ENCODE results near the gene PPFIA1.
"Not testable (repeated sequence)": the region's sequence is repeated elsewhere in the genome, so short reads cannot be mapped to it uniquely, and the experiment has no call there.

PPFIA1 gene

DNA sequence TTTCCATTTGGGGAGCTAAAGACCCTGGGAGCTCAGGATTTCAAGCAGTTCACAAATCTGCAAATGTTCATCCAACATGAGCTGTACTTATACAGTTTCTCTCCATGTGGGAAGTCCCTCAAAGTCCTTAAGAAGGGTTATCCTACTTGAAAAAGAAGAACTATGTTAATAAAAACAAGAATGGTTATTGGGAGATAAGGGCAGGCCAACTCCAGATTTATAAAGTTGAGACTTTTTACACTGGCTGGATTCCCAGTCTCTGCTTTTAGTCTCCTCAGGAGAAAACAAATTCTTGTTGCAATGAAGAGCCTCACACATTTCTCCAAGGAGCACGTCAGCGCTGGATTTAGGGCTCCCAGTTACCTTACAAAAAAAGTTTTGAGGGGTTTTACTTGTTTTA, 93.7 kb downstream of the PPFIA1 start:
- DNase-seq = no peak

DNA sequence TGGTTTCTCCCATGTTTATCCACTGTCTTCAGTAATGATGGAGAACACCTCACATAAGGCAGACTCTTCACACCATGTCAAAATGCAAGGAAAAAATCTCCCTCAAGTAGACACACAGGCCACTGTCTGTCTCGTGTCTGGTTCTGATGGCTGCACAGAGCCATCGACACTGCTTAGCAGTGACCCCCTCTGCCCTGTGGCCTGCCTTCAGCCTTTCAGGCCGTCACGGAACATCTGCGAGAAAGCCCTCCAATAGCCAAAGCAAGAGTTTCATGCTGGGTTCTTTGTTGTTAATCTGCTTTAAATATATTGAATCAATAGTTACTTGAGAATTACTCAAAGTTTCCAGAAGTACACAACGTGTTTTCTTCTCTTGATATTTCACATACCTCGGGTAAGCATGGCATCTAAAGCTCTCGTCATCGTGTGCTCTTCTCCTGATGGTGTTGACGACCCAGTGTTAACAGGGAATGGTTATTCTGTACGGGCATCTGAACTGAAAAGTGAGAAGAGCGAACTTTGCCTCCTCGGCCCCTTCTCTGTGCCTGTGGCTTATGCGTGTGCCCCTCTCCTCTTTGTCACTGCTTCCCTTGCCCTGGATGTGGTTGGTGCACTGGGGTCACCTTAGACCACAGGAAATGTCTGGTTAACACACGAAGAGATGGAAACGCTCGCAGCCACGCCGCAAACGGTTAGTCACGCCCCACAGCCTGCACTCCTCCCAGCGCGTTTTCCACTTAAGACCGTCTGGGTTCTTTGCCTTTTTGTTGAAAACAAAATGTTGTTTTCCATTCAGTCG, 94.5 kb downstream of the PPFIA1 start:
- DNase-seq = no peak

DNA sequence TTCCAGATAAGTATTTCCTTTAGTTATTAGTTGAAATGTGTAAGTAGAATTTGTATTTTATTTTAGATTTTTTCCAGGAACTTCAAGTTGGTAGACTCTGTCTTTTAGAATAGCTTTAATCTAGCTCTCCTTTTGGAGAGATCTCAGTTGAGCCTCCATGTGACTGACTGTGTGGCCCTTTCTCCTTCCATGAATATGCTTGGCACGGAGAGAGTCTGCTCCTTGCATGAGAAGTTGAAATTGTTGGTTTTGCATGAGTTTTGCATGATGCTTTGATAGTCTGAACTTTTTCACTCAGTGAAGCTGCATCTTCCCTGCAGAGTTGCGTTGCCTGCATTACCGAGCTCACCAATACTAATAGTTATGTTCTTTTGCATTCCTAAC, 95.0 kb downstream of the PPFIA1 start:
- DNase-seq = no peak

DNA sequence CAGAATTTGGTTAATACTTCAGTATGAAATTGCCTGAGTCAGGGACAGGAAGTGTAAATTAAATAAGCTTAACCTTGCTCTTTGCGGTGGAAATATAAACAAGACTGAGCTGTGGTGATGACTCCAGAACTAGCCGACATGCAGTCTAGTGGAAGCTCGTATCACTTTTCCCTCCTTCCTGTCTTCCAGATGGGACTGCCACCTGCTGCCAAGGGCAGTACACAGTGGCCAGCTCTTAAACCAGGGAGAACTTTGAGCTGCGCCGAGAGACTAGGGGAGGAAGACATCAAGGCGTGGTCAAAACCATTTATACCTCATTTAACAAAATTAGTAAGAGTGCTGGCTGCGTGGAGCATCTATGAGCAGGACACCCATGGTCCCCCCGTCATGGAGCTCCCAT, 96.6 kb downstream of the PPFIA1 start:
- DNase-seq = peak; percentile 22

DNA sequence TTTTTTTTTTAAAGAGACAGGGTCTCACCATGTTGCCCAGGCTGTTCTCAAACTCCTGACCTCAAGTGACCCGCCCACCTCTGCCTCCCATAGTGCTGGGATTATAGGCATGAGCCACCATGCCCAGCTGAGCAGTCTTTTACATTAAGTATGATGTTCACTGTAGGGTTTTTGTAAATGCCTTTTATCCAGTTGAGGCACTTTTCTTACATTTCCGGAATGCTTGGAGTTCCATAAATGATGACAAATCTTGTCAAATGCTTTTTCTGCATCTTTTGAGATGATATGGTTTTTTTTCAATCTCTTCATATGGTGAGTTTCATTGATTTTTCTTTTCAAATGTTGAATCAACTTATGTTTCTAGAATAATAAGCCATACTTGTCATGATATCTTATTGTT, 98.5 kb downstream of the PPFIA1 start:
- no peak for DNase-seq

DNA sequence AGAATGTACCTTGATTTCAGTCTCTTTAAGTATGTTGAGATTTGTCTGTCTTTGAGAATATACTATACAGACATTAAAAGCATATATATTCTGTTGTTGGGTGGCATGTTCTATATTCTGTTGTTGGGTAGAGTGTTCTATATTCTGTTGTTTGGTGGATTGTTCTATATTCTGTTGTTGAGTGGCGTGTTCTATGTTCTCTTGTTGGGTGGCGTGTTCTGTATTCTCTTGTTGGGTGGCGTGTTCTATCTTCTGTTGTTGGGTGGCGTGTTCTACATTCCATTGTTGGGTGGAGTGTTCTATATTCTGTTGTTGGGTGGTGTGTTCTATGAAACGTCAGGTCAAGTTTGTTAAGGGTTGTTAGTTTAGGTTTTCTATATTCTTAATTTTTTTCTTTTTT, 100.8 kb downstream of the PPFIA1 start:
- DNase-seq = no peak

DNA sequence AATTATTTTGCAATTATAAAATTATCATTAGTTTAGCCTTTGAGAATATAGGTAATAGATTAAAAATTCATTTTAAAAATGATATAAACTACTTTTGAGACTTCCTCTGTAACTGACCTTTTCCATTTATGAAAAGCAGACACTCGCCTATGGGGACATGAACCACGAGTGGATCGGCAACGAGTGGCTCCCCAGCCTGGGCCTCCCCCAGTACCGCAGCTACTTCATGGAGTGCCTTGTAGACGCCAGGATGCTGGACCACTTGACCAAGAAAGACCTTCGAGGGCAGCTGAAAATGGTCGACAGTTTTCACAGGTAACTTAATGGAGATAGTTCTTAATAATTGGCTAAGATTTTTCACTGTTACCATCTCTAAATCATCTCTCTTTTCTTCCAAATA, 101.6 kb downstream of the PPFIA1 start:
- DNase-seq = no peak

DNA sequence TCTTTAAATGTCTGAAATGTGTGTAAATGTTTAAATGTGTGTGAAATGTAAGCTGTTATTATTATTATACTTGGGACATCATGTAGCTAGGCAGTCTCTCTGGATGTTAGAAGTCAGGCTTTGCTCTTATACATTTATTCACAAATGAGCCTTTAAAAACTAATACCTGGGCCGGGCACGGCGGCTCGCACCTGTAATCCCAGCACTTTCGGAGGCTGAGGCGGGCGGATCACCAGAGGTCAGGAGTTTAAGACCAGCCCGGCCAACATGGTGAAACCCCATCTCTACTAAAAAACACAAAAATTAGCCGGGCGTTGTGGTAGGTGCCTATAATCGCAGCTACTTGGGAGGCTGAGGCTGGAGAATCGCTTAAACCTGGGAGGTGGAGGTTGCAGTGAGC, 106.1 kb downstream of the PPFIA1 start:
- no peak for DNase-seq

DNA sequence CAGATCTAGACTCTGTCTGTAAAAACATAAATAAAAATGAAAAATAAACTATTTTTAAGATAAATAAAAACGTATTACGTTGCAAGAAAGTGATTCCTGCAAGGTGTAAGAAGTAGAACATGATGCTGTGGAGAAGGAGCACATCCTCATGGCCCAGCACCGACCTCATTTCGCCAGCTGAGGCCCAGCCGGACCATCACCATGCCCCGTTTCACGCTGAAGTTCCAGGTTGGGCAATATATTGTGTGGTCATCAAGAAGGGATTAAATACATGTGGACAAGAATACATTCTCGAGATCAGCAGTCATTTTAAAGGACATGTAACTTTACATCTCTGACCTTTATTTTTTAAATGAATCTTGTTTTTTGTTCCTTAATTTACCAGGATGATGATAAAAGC, 107.2 kb downstream of the PPFIA1 start:
- no peak for DNase-seq

DNA sequence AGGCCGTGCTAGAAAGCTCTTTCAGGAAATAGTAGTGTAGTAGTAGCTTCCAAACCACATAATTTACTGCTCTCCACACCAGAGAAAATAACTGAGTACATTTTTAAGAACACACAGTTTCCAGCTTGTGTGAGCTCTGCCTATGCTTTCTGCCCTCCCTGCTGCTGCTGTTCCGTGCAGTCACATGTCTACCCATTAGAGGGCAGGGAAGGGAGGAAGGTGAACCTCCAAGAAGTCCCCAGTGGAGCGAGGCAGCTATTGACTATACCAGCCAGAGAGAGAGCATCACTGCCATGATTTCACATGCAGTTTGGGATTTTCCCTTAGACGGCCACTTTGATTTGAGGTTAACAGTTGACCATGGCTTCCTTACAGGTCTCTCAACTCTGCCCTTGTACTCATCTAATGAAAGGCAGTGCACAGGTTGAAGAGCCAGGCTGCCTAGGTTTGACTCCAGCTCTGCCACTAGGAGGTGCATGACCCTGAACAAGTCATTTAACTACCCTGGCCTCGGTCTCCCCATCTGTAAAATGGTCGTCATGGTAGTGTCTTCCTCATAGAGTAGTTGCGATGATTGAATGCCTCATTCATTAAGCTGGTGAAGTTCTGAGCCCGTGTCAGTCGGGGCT, 108.1 kb downstream of the PPFIA1 start:
- DNase-seq = no peak

DNA sequence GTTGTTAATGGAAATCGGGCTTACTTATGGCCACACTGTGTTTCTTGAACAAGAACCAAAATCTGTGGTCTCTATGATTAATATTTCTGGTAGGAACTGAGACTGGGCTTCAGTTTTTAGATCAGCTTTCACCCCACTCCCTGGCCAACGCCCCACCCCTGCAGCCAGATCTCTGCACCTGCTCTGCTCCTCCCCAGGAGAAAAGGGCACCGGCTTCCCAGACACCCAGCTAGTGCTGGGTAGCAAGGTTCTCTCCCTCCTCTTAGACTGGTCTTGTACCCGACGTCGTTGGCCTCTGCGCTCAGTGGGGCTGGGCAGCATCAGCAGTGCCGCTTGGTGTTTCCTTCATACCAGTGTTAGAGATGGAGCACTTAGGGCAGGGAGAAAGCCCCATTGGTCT, 110.9 kb downstream of the PPFIA1 start:
- DNase-seq = no peak

DNA sequence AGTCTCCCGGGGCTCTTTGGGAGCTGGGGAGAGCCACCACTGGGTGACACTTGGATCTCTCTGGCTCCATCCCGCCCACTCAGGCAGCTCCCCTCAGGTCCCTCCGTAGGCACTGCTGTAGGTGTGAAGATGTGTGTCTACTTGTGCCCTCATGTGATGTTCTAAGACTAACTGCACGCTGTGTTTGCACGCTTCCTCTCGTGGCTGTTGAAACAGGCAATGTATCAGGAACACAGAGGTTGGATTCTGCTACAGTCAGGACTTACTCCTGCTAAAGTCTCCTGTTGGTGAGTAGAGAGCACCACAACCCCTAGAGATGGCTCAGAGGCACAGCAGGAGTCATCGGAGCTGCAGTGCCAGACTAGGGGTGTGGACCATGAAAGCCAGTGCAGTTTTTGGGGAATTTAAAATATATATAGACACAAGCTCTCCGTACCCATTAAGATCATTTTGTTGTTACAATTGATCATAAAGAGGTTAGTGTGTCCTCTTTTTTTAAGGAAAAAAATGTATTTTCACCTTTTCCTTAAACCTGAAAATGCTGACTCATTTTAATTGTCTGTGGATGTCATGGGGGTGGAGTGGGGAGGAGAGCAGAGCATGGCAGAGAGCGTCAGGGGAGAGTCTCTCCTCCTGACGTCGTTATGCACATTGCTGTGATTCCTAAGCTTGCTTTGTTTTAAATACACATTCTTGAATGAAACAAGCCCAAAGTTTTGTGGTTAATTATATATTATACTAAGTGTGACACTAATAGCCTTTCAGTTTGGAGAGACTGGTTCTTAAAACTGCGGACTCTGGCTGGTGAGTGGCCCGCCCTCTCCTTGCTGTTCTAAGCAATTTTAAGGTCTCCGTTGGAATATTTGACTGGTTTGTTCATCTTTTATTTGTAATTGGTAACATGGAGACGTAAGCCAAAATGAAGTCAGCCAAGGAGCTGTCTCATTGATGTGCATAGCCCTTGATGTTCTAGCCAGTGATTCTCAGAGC, 111.7 kb downstream of the PPFIA1 start:
- DNase-seq = no peak

DNA sequence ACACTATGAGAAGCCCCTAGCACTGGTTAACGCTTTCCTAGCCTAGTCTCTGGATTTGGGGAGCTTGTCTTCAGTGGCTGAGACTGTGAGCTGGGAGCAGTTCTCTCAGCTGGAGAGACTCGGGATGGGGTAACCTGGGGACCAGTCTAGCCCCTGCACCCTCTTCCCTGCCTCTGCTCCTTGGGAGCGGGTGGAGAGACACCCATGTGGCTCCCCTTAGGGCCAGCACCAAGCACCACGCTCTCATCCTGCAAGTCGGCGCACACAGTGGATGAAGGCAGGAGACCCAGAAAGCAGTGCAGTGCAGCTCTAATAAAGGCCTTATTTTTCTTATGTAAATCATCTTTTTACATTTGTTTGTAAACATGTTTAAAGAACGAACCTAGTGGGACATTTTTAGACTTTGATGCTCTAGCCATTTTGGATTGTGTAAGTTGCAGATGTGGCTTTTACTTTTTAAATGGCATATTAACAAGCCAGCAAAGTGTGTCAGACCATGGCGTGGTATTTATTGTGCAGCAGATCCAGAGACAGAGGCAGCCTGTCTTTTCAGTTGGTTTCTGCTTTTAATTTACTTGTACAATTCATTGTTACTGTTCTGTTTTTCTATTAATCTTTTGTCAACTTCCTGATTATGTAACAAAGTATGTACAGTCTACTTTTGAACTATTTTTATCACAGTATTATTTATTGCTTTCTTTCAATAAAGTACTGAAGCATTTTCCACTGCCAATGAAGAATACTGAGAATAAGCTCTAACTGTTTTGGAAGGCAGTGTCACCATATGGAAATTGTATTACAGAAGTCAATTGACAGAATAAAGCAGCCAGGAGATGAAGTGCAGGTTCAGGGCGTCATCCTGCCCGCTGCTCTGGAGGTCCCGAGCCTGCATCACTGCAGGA, 113.4 kb downstream of the PPFIA1 start:
- no peak for DNase-seq

DNA sequence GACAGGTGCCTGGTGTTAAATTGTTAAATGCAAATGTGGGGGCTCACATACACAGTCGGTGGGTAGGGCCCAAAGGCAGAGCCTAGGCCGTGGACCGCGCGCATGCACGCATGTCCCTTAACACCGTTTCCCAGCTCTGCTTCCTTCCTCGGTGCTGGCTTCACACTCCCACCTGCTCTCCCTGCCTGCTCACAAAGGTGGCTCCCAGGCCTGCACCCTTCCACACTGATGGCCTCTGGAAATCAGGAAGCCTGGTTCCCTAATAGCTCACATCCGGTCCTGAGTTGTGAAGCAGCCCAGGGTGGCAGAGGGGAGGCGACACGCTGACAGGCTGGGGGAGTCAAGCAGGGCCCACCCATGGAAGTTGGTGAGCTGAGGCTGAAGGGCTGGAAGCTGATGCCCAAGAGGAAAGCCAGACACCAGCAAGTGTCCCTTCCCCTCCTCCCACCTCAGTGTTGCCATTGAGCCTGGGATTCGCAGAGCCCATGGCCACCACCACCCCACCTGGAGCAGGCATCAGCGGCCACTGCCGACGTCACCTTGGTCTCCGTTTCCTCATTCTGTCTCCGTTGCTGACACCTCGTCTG, 114.2 kb downstream of the PPFIA1 start:
- no peak for DNase-seq

DNA sequence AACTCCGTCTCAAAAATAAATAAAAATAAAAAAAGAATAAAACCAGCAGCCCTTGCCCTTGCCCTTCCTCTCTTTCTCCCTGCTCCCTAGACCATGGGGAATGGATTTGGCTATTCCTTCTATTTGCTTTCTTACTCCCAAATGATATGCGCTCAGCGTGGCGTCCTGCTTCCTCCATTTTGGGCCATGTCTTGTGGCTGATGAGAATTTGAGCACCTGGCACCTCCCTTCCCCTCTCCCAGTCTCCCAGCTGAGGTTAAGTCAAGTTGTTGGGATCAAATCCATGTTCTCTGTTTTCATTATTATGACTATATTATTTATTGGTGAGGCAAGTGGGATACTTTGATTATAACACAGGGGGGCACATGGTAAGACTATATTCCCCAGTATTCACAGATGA, 117.1 kb downstream of the PPFIA1 start:
- DNase-seq = no peak

DNA sequence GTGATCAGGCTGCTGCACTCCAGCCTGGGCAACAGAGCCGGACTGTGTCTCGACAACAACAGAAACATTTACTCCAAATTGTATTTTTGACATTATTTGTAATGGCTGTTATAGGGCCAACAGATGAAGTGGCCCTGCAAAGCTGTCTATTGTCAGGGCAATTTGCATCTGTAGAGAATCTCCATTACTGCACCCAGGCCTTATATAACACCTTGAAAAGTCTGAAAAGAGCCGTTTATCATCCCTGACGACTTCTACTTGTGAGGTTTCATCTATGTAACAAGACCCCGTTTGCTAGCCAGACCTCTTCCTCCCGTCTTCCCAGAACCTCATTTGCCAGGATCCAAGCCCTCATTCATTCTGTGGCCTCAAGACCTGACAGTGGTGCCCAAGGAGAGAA, 118.7 kb downstream of the PPFIA1 start:
- DNase-seq = no peak

DNA sequence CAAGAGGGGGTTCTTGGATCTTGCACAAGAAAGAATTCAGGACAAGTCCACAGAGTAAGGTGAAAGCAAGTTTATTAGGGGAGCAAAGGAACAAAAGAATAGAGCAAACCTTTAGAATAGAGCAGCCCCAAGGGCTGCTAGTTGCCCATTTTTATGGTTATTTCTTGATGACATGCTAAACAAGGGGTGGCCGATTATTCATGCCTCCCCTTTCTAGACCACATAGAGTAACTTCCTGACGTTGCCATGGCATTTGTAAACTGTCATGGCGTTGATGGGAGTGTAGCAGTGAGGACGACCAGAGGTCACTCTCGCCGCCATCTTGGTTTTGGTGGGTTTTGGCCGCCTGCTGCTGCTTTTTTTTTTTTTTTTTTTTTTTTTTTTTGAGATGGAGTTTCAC, 120.4 kb downstream of the PPFIA1 start:
- DNase-seq = not testable (repeated sequence)

DNA sequence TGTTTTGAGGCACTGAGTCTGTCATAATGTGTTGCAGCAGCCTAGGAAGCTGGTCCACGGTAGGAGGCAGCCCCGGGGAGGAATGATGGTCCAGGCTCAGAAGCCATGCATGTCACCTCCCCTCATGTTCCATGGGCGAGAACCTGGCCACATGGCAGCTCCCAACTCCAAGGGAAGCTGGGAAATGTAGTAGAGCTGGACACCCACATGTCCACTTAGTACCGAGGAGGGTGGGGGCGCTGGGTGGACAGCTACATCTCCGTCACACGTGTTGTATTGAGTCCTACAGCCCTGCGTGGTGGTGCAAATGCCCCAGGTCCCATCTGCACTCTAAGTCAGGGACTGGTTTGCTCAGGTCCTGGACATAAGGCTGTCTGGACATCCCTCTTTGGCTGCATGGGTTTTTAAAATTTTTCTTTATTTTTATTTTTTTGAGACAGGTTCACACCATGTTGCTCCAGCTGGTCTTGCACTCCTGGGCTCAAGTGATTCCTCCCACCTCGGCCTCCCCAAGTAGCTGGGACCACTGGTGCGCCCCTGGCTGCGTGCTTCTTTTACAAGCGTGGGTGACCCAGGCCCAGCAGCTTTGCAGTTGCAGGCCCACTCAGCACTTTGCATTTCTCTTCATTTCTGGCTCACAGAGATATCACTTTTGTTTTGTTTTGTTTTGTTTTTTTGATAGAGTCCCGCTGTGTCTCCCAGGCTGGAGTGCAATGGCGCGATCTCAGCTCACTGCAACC, 123.9 kb downstream of the PPFIA1 start:
- no peak for DNase-seq

DNA sequence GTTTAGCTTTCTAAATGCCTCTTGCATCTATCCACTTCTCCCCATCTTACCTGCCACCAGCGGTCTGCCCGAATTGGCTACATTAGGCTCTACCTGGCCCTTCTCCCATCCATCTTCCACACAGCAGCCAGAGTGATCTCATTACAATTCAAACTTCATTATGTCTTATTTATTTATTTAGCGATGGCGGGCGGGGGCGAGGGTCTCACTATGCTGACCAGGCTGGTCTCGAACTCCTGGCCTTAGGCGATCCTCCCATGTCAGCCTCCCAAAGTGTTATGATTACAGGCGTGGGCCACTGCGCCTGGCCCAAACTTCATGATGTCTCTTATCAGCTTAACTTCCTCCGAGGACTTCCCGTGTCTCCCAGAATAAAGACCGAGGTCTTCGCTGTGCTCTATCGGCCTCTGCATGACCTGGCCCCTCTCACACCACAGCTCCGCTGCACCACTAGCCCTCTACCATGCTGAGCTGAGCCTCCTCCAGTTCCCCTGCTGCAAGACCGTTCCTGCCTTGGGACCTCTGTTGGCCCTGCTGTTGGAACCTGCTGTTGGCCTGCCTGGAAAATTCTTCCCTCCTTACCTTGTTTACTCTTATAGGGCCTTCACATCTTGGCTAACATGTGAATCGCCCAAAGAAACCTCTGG, 127.0 kb downstream of the PPFIA1 start:
- peak; percentile 42 for DNase-seq

DNA sequence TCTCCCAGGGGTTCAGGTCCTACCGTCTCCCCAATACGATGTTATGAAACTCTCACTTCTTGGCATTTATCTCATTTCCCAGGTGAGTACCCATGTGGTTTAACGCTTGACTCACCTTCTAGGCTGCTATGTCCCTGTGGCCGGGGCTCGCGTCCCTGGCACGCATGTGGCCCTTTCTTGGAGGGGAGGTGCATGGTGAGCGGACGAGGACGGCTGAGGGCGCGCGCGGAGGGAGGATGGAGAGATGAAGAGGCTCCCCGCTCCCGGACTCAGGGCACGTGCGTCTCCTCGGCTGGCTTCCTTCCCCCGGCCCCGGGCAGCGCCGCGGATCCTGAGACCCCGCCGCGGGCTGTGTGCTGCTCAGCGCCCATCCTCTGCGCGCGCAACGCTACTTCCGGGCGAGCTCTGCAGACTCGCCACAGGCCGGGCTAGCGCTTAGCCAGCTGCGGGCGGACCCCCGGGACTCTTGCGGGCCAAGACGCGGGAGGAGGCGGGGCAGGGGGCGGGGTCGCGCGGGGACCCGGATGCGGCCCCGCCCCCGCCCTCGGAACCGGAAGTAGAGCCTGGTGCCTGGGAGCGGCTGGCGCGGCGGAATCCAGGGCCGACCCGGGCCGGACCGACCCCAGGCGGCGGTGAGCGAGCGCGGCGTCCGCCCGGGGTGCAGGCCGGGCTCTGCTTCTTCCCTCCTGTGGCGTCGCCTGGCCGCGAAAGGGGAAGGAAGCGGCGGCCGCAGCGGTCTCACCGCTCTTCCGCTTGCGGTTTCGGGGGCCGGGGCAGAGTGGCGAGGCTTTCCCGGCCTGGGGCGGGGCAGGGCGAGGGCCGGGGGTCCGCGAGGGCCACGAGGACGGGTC, 127.7 kb downstream of the PPFIA1 start, which contains the start of gene CTTN:
Gene CTTN (plus strand): TSS at position 547 of the 851 bp plus-strand sequence. CDS start 8,769 bp downstream, outside the sequence.
- DNase-seq = peak; percentile 79

Data from NCI-H2029 (cell line).